HG03045 (cell line): ENCODE results near the gene CNN3.
"Not testable (repeated sequence)": the region's sequence is repeated elsewhere in the genome, so short reads cannot be mapped to it uniquely, and the experiment has no call there.

Experiments used
- ATAC-seq: cut with Tn5 transposase; IDR thresholded peaks from one replicate; pipeline ENCODE4 v1.9.1; 2021; ENCODE audit warnings: mild to moderate bottlenecking, moderate library complexity; ENCODE audit not compliant: unreplicated experiment

Gene CNN3

DNA sequence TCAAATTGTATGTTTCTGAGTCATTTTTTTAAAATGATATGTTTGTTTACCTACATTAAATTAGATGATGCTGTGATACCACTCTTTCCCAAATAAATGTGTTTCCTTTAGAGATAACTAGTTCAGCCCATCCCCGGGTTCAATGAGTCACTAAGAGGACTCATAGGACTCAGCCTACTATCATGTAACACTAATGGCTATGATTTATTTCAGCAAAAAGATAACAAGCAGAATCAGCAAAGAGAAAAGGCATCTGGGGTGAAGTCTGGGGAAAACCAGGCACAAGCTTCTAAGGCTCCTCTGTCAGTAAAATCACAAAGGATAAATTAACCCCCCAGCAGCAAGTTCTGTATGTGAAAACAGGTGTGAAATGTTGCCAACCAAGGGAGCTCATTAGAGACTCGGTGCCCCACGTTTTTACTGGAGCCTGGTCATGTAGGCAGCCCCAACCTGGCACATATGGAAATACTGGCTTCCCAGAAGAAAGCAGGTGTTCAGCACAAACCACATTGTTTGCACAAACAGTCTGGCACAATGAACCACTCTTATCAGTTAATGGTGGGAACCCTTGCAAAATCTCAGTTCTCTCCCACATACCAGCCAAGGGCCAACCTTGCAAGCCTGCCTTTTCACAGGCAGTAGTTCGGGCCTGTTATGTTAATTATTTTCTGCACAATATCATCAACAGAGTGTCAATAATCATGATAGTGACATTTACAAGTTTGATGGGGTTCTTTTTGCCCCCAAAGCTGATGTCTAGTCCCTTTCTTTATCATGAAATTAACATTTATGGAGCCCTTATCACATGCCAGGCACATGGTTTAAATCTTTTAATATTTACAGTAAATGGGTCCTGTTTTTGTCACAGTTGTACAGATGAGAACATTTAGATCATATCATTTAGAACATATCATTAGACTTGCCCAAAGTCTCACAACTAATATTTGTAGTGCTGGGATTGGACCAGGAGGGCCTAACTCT, 23.1 kb upstream of the CNN3 start:
- no peak for ATAC-seq

DNA sequence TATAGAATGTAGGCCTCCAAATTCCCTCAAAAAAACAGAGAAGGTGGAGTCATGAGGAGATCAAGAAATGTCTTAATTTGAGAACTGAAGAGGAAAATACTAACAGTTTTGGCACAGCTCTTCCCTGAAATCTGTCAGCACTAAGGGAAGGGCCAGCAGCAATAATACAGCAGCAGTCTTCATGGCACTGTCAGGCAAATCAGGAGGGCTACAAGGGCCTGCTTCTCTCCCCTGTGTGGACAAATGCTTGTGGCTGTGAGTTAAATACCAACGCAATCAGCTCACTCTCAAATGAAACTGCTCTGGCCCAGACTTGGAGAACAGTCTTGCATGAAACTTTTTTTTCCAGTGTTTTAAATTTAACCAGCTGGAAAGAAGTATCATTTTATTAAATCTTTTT, 20.5 kb upstream of the CNN3 start:
- no peak for ATAC-seq

GRCh38 chr1:94946886-94947285, 20.0 kb upstream of the CNN3 start:
- no peak for ATAC-seq

DNA sequence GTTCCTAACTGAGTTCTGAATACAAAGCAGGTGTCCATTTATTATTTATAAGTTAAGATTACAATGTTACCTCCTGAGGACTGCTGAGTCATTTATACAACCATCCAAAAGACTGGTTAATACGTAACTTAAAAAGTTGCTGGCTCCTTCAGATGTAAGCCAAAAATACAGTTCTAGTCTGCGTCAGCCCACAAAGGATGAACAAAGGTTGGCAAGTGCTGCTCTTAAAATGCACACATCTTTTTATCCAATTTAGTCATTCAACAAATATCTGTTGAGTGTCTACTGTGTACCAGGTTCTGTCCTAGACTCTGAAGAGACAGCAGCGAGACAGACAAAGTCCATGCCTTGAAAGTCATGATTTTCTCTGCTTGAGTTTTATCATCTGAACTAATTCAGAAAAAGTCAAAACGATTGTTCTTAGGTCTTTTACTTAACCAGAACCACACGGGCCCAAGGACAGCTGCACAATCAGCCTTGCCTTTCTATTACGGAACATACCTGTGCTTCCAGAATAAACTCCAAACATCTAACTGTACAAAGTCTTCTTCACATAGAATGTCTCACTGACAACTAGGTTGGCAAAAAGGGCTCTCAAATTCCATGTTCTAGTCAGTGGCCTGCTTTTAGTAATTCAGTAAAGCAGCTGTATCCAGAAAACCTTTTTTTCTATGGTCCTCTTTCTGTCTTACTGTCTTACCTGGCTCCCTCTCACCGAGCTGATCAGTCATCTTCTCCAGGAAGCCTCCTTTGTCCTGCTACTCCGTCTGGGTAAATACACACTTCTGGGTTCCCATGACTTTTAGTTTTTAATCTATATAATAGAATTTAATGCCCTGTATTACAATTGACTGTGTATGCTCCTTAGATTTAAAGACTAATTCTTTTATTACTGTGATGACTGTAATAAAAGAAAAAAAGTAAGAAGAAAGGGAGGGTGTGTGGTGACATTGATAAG, 15.5 kb upstream of the CNN3 start:
- ATAC-seq = no peak

GRCh38 chr1:94941480-94941879, 14.6 kb upstream of the CNN3 start:
- ATAC-seq = not testable (repeated sequence)

DNA sequence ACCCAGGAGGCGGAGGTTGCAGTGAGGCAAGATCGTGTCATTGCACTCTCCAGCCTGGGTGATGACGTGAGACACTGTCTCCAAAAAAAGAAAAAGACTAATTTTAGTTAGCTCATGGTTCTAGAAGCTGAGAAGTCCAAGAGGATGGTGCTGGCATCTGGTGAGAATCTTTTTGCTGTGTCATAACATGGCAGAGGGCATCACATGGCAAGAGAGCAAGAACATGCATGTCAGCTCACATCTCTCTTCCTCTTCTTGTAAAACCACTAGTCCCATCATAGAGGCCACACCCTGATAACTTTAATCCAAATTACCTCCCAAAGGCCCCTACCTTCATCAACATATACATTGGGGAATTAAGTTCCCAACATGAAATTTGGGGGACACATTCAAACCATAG, 13.8 kb upstream of the CNN3 start:
- ATAC-seq = no peak

DNA sequence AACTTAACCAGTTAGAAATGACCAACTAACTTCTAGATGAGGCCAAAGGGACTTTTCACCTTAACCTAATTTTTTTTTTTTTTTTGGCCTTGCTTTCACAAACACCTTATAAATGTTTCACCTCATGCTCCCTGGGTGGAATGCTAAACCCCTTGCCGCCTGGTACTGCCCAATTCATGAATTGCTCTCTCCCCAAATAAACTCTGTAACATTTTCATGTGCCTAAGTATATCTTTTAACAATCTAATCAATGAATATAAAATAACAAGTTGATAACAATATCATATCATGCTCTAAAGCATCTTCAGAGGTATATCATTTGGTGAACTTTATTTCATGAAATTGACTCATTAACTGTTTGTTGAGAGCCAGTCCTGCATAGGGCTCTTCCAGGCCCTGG, 10.9 kb upstream of the CNN3 start:
- ATAC-seq = no peak

DNA sequence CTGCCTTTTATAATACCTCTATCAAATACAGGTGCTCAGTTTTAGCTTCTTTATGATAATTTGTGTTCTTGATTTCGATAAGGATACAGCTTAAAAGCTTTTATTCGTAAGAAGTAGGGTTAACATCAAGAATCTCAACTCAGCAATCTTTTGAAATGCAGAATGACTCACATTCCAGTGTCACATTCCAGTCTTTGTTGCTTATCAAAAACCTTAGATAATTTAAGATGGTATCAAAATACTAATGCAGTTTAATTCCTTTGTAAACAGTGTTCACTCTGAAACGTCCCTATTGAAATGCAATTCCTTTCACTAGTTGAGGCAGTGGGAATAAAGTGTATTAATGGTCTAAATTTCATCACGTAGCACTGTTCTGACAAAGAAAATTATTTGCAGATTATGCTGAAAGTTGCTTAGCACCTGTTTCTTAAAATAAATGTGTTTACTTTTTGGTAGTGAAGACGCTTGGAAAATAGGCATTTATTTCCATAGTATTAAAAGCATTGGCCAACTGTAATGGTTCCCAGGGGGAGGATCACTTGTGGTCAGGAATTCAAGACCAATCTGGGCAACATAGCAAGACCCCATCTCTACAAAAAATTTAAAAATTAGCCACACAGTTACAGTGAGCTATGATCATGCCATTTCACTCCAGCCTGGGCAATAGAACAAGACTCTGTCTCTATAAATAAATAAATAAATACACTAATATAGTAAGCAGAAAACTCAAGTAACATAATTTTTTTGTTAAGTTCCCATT, 10.1 kb upstream of the CNN3 start:
- no peak for ATAC-seq

GRCh38 chr1:94935476-94935875, 8.6 kb upstream of the CNN3 start:
- no peak for ATAC-seq

GRCh38 chr1:94935034-94935433, 8.1 kb upstream of the CNN3 start:
- ATAC-seq = no peak

DNA sequence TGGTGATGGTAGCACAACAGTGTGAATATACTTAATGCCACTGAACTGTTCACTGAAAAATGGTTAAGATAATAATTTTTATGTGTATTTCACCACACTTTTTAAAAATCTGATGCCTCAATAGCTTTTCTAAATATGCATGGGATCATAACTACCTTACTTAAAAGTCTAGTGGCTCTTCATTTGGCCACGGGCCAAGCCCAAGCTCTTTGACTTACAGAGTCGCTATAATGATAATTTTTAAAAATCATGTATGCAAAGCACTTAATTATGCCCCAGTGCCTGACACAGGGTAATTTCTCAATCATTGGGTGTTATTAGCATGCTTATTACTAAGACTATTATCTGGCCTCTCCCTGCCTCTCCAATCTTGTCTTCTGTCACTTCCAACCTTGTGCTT, 7.6 kb upstream of the CNN3 start:
- no peak for ATAC-seq

DNA sequence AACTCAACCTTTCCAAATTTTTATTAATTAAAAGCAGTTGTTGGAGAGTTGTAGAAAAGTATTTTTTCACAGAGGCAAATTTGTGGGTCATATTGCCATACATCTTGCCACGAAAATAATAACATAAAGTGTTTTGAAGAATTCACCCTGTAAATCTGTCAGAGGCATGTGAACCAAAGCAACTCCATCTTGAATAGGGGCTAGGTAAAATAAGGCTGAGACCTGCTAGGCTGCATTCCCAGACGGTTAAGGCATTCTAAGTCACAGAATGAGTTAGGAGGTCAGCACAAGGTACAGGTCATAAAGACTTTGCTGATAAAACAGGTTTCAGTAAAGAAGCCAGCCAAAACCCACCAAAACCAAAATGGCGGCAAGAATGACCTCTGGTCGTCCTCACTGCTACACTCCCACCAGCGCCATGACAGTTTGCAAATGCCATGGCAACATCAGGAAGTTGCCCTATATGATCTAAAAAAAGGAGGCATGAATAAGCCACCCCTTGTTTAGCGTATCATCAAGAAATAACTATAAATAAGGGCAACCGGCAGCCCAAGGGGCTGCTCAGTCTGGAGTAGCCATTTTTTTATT, 4.4 kb upstream of the CNN3 start:
- ATAC-seq = no peak

- no peak for ATAC-seq
Observed at GRCh38 chr1:94929351-94930217, 2.7 kb upstream of the CNN3 start.

DNA sequence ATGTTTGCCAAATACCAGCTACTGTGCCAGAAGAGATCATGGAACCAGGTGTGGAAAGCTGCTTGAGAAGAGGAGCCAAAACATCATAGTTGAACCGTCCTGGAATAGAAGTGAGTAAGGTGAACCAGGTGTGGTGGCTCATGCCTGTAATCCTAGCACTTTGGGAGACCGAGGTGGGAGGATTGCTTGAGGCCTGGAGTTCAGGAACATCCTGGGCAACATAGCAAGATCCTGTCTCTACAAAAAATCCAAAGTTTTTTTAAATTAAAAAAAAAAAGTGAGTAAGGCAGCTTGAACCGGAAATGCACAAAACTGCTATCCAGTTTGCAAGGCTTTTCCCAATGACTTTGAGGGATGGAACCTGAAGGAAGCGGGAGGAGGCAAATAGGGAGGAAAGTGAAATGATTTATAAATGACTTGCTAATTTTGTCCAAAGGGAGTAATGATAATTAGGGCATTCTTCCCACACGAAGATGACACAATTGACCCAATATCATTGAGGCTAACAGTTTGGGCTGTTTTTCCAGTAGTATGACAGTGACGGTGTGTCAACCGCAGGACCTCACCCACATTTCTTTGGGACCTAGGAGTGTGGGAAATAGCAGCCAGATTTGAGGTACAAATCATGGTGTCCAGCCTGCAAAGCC, 1.5 kb upstream of the CNN3 start:
- no peak for ATAC-seq

- ATAC-seq = no peak
Observed at GRCh38 chr1:94927405-94928175, 680 bp upstream of the CNN3 start.

DNA sequence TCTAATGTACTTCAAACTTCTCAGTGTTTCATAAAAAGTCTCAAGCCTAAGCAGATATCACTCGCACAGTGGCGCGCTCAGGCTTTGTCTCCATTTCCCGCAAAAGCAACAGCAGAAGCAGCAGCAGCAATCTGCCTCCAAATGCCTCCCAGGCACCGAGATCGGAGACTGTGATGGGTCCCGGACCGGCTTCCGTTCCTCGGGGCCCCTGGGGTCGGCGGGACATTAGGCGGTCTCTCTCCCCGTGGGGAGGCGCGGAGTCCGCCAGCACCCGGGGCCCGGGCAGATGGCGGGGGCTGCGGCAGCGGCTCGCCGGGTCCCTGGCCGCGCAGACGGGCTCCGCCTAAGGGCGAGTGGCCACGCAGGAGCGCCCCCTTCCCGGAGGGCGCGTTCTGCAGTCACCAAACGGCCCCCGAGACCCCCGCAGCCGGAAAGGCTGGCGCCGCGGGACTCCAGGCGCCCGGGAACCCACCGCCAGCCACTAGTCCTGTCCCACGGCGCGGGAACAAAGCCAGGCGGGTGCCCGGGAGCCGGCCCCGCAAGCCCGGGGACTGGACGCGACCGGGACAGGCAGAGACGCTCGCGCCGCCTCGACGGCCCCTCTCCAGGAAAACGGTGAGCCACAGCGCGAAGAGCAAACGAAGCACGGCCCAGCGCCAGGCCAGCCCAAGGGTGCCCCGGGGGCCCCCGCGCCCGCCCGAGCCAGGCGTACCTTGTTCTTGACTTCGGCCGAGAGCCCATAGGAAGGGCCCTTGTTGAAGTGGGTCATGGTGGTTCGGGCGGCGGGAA, 590 bp downstream of the CNN3 start:
- peak; percentile 28 for ATAC-seq

DNA sequence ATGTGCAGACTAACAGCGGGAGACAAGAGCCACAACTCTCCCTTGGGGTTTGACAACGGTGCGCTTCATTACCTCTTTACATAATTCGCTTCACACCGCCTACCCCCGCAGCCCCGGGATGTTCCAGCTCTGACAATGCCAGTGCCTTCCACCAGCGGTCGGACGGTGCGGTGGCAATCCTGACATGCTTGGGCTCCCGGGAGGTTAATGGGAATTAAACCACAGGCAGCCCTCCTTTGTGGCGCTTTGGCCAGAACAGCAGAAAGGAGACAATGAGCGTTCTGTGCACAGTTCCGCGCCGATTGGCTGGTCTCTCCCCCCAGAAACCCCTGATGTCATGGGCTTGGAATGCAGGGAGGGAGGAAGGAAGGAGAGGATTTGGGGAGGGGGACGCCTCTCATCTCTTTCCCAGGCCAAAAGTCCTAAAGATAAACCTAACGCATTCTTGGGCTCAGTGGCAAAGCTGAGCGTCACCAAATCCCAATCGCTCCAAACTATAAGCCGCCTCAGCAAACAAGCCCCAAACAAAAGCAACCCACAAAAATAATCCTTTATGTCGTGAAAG, 1.3 kb downstream of the CNN3 start:
- ATAC-seq = no peak
